Stimulated activated CD8-positive, alpha-beta memory T cell treated with anti-CD3 and anti-CD28 coated beads, Interleukin-4, amount 100 ng/mL, for 48 hours (primary cell): ENCODE measurements around the gene UBE2J1.

Source experiments
- DNase-seq: peaks from one replicate; pipeline ENCODE4 v3.0.0-alpha.2; 2020

Gene UBE2J1

DNA sequence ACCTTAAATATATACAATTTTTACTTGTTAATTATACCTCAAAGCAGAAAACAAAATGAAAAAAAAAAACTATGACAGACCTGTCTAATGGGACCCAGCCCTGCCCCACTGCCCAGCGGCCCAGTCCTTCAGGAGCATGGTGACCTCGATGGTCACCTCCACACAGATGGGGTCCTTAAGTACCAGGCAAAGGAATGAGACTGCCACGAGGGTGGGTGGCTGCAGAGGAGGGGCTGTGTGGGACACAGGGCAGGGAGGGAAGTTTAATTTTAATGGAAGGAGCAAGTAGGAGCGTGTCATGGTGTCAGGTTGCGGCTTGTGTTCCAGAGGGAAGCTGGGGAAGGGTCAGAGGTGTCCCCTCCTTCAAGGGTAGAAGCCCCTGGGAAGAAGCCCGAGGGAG lies 66.0 kb downstream of the UBE2J1 start:
- no peak for DNase-seq

DNA sequence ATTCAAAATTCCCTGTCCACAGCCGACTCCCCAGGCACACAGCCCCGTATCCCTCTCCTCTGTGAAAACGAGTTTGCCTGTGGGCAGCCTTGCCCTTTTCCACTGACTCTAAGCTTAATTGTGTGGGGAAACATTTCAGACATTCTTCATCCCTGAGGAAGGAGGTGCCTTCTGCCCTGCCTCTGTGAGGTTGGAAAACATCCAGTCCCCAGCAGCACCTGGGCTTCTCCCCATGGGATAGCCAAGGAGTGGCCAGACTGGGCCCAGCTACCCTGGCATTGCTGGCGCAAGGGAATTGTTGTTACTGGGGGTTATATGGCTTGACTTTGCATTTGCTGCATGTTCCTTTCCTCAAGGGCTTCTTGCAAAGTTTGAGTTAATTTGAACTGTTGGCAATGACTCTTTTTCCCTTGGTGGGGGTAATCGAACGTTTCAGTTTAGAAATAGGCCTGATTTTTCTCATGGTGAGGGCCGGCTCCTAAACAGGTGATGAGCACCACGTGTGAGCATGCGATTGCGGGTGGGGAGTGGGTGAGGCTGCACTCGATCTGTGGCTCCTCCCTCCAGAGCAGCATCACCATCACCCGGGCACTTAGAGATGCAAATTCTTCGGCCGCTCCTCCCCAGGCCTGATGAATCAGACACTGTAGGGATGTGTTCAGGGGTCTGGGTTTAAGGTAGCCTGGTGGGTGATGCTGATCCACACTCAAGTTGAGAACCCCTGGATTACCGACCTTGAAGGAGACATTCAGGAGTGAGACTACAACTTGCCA lies 67.4 kb downstream of the UBE2J1 start:
- DNase-seq: no peak

DNA sequence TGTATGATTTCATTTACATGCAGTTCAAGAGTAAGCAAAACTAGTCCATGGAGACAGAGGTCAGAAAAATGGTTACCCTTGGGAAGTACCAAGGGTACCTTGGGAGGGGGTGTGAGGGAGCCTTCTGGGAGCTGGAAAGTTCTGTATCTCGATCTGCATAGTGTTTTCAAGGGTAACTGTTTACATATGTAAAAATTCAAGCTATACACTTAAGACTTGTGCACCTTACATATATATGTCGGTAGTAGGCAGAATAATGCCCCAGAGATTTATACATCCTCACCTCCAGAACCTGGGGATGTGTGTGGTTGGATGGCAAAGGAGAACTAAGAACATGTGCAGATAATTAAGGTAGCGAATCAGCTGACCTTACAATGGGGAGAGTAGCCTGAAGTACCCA lies 68.4 kb downstream of the UBE2J1 start:
- DNase-seq: no peak

DNA sequence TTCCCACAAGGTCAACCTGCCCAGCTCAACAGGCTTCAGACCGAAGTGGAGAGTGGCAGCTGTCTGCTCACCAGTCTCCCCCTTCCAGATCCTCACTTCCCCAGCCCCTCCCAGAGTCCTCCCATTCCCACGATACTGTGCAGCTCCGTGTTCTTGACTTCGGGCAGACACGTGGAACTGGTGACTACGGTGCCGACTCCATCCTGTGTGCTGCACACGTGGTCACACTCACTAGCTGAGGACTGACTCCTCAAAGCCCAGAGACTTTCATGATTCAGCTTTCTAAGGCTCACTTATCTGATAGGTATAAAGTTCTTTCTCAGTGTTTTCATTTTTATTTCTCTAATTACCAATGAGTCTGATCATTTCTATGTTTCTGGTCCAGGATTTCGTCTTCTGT lies 69.8 kb downstream of the UBE2J1 start:
- no peak for DNase-seq

DNA sequence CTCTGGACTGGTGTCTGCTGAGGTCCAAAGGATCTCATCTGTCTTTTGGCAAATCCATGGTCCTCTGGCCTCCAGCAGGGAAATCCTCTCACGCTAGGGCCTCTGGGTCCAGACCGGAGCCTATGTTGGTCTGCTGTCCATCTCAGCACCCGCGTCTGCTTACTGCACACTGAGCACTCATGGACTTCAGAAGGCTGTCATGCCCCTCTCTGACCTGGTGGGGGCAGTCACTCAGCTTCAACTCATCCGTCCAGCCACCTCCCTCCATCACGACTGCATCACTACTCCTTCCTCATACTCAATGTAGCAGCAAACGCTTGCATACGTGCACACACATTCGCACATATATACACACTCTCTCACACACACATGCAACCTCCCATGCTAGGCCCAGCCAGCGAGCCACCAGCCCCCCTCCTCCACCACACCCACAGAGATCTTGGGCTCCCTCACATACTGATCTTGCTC lies 70.7 kb downstream of the UBE2J1 start:
- DNase-seq: peak; percentile 64

DNA sequence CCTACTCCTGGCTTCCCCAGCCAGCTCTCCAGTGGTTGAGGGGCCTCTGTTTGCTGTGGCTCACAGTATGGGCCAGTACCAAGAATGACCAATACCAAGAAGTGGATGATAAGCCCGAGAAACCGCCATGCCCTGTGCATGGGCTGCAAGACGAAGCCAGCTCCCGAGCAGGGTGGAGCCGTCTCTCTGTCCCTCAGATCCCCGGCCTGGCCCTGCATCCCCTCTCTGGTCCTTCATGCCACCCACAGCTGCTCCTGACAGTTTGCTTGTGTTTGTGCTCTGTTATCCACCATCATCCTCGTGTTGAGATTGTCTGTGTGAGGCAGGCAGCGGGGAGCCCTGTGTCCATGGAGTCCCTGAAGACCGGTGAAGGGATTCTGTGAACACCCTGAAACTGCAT lies 73.6 kb downstream of the UBE2J1 start:
- DNase-seq: no peak
